Gastroesophageal sphincter (tissue), 4 donors: Measurements from ENCODE around the gene GMDS. TPM values are rescaled to one million over a fixed set of nuclear protein-coding genes. Genes with fewer than 3 reads are reported as not detected.

ENCODE experiments used
- ATAC-seq: fragments of 150-250 bp; one replicate; pipeline ENCODE4 v1.9.1; 2016; ENCODE audit warnings: mild to moderate bottlenecking, moderate library complexity
- H3K27ac ChIP-seq, 4 donors: fragments of 200-600 bp; sonication (generic) in 3 of 4; 1 replicate in 3 of 4; 2 replicates in 1 of 4; pipeline ENCODE4 v1.5.1; 2016 to 2019
- H3K27me3 ChIP-seq: fragments of 200-600 bp; sonication (generic); one replicate; pipeline ENCODE4 v1.5.1; 2019
- H3K36me3 ChIP-seq, 2 donors: fragments of 200-600 bp; sonication (generic); one replicate each; pipeline ENCODE4 v1.5.1; 2019; ENCODE audit warnings: control low read depth in 1 of 2
- H3K4me1 ChIP-seq, 3 donors: fragments of 200-600 bp; sonication (generic); 1 replicate in 2 of 3; 2 replicates in 1 of 3; pipeline ENCODE4 v1.5.1; 2016 to 2019; ENCODE audit warnings: control low read depth in 2 of 3
- H3K4me3 ChIP-seq, 2 donors: fragments of 200-600 bp; sonication (generic); one replicate each; pipeline ENCODE4 v1.5.1; 2019; ENCODE audit warnings: mild to moderate bottlenecking in 1 of 2, moderate library complexity in 1 of 2
- H3K9me3 ChIP-seq, 3 donors: fragments of 200-600 bp; sonication (generic); one replicate each; pipeline ENCODE4 v1.5.1; 2017 to 2019; ENCODE audit warnings: control low read depth in 2 of 3
- CTCF ChIP-seq, 4 experiments: fragments of 200-600 bp in 2 of 4; fragments of 450-650 bp in 2 of 4; sonication (generic) in 1 of 4; IDR thresholded peaks; one replicate each; pipeline ENCODE4 v1.5.1; 2017 to 2019; ENCODE audit warnings: antibody characterized with exemption in 4 of 4, mild to moderate bottlenecking in 2 of 4, moderate library complexity in 2 of 4
- EP300 ChIP-seq: sonication (generic); formaldehyde crosslinking; IDR thresholded peaks from one replicate; pipeline ENCODE4 v1.6.1; 2017; ENCODE audit warnings: antibody characterized with exemption, mild to moderate bottlenecking
- POLR2A ChIP-seq, 2 donors: fragments of 450-650 bp; IDR thresholded peaks; one replicate each; pipeline ENCODE4 v1.6.1; 2017; ENCODE audit warnings: antibody characterized with exemption in 2 of 2, mild to moderate bottlenecking in 2 of 2, moderate library complexity in 1 of 2
- POLR2AphosphoS5 ChIP-seq: sonication (generic); formaldehyde crosslinking; IDR thresholded peaks from one replicate; pipeline ENCODE4 v1.6.1; 2017; ENCODE audit warnings: antibody characterized with exemption
- WGBS, 2 donors: methylation state at CpG; one replicate each; pipeline ENCODE4 v1.1.5; 2018; ENCODE audit warnings: low coverage in 1 of 2; 5-methylcytosine and 5-hydroxymethylcytosine counted together
- total RNA-seq, 4 donors: library from RNA; depleted of rRNA; stranded (reverse); fragments of >200 nt; gene quantifications; one replicate each; pipeline ENCODE4 v1.1.0, GENCODE V29; 2016

The GMDS gene
- total RNA-seq, 4 donors from 2014 or later, result 5.0 to 14.7 (median 6.4) TPM

GRCh38 chr6:1633366-1634021, 611.9 kb downstream of the GMDS start:
- Histone ChIP-seq H3K27ac (no peak overlapping the region), H3K9me3 (no peaks in the 10 kb centered on the region), H3K4me3 (no peak overlapping the region), H3K36me3 (no peaks in the 10 kb centered on the region), H3K27me3 (peaks cover 35% of the 10 kb centered on the region), H3K4me1 (no peaks in the 10 kb centered on the region)
- WGBS, 2 donors, result 97% methylated on average over 8 to 11 of the region's 16 CpGs
- no peak for ATAC-seq
- TF ChIP-seq POLR2A (IDR thresholded peaks at IDR 0.05), result no peak
- TF ChIP-seq CTCF (IDR thresholded peaks at IDR 0.05), result no peak
- no peak for TF ChIP-seq POLR2AphosphoS5
- no peak for TF ChIP-seq EP300

- no peaks in the 10 kb centered on the region for H3K36me3 ChIP-seq
- H3K4me3 ChIP-seq, result no peak overlapping the region
- no peak for ATAC-seq
- H3K9me3 ChIP-seq, result no peaks in the 10 kb centered on the region
- peaks cover 0 to 4% (median 0%) of the 10 kb centered on the region in 3 donors for H3K4me1 ChIP-seq
- no peak overlapping the region for H3K27ac ChIP-seq
- TF ChIP-seq POLR2AphosphoS5 (no peak), EP300 (no peak), CTCF (IDR thresholded peaks at IDR 0.05) (no peak), POLR2A (IDR thresholded peaks at IDR 0.05) (no peak)
- WGBS, 2 donors, result 88 to 100% methylated on average over 2 to 4 of the region's 4 CpGs
- H3K27me3 ChIP-seq, result peaks cover 57% of the 10 kb centered on the region
Measured at GRCh38 chr6:1631251-1631650, 614.2 kb downstream of the GMDS start.

- TF ChIP-seq POLR2AphosphoS5 (no peak), CTCF (IDR thresholded peaks at IDR 0.05) (no peak), POLR2A (IDR thresholded peaks at IDR 0.05) (no peak)
- Histone ChIP-seq H3K27me3 (peaks cover 62% of the 10 kb centered on the region), H3K36me3 (no peaks in the 10 kb centered on the region), H3K4me3 (no peak overlapping the region), H3K9me3 (no peaks in the 10 kb centered on the region), H3K27ac (no peak overlapping the region), H3K4me1 (peaks cover 0 to 9% (median 0%) of the 10 kb centered on the region in 3 donors)
- WGBS, 2 donors, result 85 to 100% methylated on average over 1 to 11 of the region's 11 CpGs
- ATAC-seq, result no peak
Measured at GRCh38 chr6:1630771-1631217, 614.6 kb downstream of the GMDS start.

GRCh38 chr6:1630212-1630770, 615.1 kb downstream of the GMDS start:
- 97 to 100% methylated on average over 3 to 10 of the region's 10 CpGs for WGBS, 2 donors
- Histone ChIP-seq H3K27ac (no peak overlapping the region), H3K9me3 (no peaks in the 10 kb centered on the region), H3K4me3 (no peak overlapping the region), H3K36me3 (no peaks in the 10 kb centered on the region), H3K27me3 (peaks cover 67% of the 10 kb centered on the region), H3K4me1 (peaks cover 0 to 14% (median 0%) of the 10 kb centered on the region in 3 donors)
- TF ChIP-seq POLR2A (IDR thresholded peaks at IDR 0.05) (no peak), CTCF (IDR thresholded peaks at IDR 0.05) (no peak)
- no peak for ATAC-seq

GRCh38 chr6:1629316-1629715, 616.1 kb downstream of the GMDS start:
- Histone ChIP-seq H3K36me3 (no peaks in the 10 kb centered on the region), H3K4me3 (no peak overlapping the region), H3K4me1 (peaks cover 0 to 23% (median 0%) of the 10 kb centered on the region in 3 donors), H3K27me3 (peaks cover 72% of the 10 kb centered on the region), H3K27ac (no peak overlapping the region), H3K9me3 (no peaks in the 10 kb centered on the region)
- ATAC-seq, result no peak
- TF ChIP-seq POLR2A (IDR thresholded peaks at IDR 0.05) (no peak), CTCF (IDR thresholded peaks at IDR 0.05) (no peak), EP300 (no peak), POLR2AphosphoS5 (no peak)
- WGBS, 2 donors, result 86 to 93% methylated on average over 7 to 8 of the region's 14 CpGs
